GM18909 (cell line): Measurements from ENCODE around the gene PEX6.

ENCODE experiments used
- ATAC-seq: cut with Tn5 transposase; IDR thresholded peaks from one replicate; pipeline ENCODE4 v1.9.1; 2021; ENCODE audit warnings: mild to moderate bottlenecking; ENCODE audit not compliant: unreplicated experiment, poor library complexity

Gene PEX6

GRCh38 chr6:42978839-42979522, at the start of gene PEX6:
Gene PEX6, minus strand, starts transcription at chr6:42979181. Its CDS starts 31 bp downstream, at chr6:42979150.
- peak; percentile 80 for ATAC-seq

- no peak for ATAC-seq
Observed at GRCh38 chr6:43026365-43026764, 47.4 kb upstream of the PEX6 start.

- ATAC-seq: no peak
Observed at GRCh38 chr6:43024436-43024835, 45.5 kb upstream of the PEX6 start.

DNA sequence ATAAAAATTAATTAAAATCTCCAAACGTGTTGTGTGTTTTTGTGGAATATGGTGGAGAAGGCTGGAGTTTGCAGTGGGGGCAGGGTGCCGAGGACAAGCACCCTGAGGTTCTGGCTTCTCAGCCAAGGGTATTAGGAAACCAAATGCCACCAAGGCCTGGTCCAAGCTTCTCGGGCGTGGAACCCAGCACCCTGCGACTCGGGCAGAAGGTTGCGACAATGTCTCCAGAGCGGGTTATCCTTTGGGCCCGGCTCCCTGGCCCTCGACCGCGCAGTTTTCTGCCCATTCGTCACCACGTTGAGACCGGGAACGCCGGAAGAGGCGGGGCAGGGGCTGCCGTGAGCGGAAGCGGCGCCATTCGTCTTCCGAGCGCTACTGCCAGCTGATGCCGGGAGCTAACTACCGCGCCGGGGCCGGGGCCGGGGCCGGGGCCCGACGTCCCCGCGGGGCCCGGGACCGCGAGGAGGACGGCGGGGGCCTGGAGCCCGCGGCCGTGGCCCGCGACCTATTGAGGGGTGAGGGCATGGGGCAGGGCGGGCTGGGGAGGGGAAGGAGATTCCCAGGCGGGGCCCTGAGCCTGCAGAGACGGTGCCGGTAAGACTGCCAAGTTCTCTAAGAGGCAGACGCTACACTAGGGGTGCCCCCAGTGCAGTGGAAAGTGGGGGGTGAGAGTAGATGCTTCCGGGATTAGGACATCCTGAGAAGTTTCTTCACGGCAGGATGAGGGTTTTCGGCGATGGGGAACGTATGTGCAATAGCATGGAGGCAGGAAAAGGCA, 42.5 kb upstream of the PEX6 start, which contains the start of gene RRP36:
Gene RRP36, plus strand, starts transcription at position 354 of the 778 bp plus-strand sequence. Its CDS starts 32 bp downstream, at position 386.
- ATAC-seq: peak; percentile 82

- ATAC-seq: no peak
Observed at GRCh38 chr6:43020847-43021246, 41.9 kb upstream of the PEX6 start.

DNA sequence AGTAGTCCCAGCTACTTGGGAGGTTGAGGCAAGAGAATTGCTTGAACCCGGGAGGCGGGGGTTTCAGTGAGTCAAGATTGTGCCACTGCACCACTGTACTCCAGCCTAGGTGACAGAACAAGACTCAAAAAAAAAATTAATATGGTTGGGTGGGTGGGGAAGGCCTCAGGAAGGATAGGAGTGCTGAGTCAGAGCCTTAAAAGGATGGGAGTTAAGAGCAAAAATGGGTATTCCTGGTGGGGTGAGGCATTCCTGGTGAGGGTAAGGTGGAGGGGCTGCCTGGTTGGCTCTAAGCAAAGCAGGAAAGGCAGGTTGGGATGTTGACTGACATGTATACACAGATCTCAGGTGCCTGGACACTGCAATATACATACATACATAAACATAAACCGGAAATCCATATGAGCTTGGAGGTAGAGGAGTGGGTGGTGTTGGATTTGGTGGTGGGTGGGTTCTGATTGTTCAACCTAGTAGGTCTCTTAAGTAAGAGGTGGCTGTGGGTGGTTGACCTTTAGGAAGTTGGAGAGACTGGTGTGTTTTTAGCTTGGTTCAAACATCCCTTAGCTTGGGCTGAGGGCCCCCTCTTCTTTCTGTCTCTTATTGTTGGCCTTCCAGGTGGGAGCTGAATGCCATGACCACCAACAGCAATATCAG, 41.2 kb upstream of the PEX6 start:
- no peak for ATAC-seq

GRCh38 chr6:43019152-43019551, 40.2 kb upstream of the PEX6 start:
- ATAC-seq: no peak

- ATAC-seq: no peak
Observed at GRCh38 chr6:43016943-43017334, 38.0 kb upstream of the PEX6 start.

- no peak for ATAC-seq
Observed at GRCh38 chr6:43016176-43016942, 37.4 kb upstream of the PEX6 start.

DNA sequence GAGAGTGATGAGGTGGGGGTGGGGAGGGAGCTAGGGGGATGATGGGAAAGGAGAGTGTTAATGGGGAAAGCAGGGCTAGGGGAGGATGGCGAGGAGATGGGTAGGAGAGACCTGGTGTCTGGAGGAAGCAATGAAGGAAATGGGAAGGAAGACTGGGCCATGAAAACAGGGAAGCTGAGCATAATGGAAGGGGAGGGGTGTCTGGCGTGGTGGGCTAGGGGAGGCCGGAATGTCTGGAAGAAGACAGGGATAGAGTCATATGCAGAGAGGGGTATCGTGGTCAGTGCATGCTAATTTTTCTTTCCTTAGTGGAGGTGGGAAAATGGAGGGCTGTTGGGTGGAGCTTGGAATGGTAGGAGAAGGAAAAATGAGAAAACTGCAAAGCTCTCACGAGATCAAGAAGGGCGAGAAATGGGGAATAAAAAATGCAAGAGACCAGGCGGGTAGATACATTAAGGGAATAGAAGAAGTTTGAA, 35.5 kb upstream of the PEX6 start:
- no peak for ATAC-seq

DNA sequence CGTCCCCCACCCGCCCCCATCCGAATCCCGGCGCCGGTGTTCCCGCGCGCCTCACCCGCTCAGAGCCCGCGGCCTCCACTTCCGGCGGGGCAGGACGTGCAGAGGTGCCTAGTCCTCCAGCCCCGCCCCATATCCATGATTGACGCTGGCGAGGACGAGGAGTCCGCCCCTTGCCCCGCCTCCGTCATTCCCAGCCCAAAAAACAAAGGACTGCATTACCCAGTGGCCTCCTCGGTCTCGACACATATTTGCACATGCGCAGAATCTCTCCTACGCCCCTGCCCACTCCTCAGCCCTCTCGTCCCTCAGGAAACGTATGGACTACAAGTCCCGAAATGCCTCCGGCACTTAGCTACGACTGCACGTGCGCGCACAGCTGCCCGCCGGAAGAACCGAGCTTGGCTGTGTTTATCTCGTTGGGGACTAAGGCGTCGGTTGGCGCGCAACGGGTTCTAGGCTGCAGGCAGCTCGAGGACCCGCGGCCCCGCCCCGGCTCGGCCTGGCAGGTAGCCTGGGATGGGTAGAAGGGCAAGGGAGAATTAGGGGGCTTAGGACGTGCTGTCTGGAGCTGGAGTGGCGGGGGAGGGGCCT, 35.0 kb upstream of the PEX6 start, which contains the start of the genes KLHDC3 and MEA1:
Gene KLHDC3, plus strand, starts transcription at position 407 of the 591 bp plus-strand sequence. CDS start 2,944 bp downstream, outside the sequence.
Gene MEA1, minus strand, starts transcription at position 104 of the 591 bp plus-strand sequence. CDS start 133 bp downstream, outside the sequence.
- ATAC-seq: peak; percentile 92

GRCh38 chr6:43013097-43013842, 34.3 kb upstream of the PEX6 start:
- ATAC-seq: peak; percentile 4

DNA sequence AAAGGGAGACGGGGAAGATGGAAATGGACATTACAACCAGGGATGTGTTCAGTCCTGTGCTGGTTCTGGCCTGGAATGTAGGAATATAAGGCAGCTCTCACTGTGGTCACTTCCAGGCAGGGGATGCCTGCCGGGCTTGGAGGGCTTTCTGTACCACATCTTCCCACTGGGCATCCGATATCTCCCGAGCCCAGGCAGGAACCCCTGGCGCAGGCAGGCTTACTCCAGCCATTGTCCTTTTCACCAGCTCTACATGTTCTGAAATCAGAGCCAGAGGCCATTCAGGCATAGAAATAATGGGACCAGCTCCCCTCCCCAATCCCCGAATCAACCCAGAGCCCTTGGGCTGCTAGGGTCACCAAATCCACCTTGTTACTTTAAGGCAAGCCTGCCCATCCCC, 33.4 kb upstream of the PEX6 start:
- no peak for ATAC-seq

DNA sequence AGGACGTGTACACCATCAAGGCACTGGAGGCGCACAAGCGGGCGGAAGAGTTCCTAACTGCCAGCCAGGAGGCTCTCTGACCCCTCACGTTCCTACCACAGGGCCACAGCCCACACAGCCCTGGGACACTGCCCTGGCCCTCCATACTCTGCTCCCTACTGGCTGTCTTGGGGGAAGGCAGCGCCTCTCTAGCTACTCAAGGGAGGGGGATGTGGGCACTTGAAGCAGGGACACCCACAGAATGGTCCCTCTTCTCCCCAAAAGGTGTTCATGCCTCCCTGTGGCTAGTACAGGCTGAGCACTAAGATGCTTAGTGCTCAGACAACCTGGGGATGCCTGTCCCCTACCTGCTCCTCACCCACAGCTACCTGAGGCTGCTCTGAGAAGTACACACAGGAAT, 32.2 kb upstream of the PEX6 start:
- no peak for ATAC-seq

DNA sequence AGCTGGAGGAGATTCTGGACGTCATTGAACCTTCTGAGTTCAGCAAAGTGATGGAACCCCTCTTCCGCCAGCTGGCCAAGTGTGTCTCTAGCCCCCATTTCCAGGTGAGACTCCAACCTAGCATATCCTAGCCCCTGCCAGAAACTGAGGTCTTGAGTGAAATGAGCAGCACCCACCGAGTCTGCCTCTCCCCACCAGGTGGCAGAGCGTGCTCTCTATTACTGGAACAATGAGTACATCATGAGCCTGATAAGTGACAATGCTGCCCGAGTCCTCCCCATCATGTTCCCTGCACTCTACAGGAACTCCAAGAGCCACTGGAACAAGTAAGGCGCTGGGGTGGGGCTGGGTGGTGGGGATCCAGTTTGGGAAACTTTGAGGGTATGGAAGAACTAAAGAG, 30.1 kb upstream of the PEX6 start:
- ATAC-seq: no peak

DNA sequence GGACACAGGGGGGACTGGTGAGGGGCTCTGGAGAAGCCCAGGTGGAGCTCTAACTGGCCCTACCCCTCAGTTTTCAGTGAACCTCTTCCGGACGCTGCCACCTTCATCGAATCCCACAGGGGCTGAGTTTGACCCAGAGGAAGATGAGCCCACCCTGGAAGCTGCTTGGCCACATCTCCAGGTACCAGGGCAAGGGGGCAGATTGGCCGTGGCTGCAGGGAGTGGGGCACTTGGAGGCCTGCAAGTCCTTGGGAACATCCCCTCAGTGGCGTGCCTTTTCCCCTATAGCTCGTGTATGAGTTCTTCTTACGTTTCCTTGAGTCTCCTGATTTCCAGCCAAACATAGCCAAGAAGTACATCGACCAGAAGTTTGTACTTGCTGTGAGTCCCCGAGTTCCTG, 28.1 kb upstream of the PEX6 start:
- ATAC-seq: no peak

- ATAC-seq: no peak
Observed at GRCh38 chr6:43006251-43006650, 27.3 kb upstream of the PEX6 start.

- no peak for ATAC-seq
Observed at GRCh38 chr6:43005844-43006243, 26.9 kb upstream of the PEX6 start.

- no peak for ATAC-seq
Observed at GRCh38 chr6:43001843-43002242, 22.9 kb upstream of the PEX6 start.
